Measurements from ENCODE around the gene POP5.
A peak's percentile ranks its signal among the peaks of the same experiment; 100 is the strongest.
"Not testable (repeated sequence)": the region's sequence is repeated elsewhere in the genome, so short reads cannot be mapped to it uniquely, and the experiment has no call there.

Gene POP5

DNA sequence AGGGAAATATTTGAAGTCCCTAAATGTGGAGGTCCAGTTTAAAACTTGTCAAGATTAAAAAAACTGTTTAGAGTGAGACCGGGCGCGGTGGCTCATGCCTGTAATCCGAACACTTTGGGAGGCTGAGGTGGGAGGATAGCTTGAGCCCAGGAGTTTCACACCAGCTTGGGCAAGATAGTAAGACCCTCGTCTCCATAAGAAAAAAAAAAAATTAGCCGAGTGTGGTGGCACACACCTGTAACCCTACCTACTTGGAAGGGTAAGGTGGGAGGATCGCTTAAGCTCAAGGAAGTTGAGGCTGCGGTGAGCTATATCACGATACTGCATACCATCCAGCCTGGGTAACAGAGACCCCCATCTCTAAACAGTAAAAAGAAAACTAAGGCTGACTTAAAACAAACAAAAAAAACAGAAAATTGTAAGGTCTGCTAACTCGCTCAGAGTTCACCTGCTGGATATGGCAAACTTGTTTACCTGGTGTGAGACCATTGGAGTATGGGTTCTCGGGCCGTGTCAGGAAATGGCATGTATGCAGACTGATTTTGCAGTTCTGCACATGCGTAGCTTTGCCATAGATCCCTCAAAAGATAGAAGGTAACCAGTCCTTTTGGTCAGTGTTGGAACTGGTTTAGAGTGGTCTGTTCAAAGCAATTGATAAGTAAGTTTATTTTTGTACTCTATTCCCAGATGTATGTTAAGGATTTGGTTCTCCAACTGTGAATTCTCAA lies 45.0 kb downstream of the POP5 start:
- DNase-seq, result no peak

DNA sequence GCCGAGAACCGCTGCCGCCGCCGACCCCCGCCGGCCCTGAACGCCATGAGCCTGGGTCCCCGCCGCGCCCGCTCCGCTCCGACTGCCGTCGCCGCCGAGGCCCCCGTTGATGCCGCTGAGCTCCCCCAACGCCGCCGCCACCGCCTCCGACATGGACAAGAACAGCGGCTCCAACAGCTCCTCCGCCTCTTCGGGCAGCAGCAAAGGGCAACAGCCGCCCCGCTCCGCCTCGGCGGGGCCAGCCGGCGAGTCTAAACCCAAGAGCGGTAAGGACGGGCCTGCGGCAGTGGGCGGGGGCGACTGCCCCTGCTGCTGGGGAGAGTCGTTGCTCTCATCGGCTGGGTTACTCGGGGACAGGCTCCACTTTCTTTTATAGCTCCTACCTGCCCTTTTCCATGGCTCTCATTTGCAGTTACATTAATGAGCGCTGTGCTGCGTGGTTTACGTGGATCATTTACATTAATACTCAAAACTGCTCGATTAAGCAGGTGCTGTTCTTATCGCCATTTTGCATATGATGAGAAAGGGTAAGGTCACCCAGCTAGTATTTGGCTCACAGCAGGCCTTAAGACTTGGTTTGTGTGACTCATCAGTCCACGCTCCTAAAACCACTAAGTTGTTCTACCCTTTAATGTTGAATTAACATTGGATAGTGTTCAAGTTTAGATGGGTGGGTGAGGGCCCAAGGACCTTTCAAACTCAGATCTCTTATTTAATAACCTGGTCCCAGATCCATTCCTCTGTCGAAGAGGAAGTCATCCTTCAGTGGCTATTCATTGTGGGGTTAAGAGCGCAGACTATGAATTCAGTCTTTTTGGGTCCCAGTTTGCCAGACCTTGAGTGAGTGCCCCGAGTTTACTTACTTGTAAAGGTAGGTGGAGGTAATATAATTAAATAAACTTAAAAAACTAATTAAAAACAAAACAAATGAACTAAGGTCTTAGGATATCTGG lies 46.2 kb downstream of the POP5 start:
- no peak for DNase-seq

DNA sequence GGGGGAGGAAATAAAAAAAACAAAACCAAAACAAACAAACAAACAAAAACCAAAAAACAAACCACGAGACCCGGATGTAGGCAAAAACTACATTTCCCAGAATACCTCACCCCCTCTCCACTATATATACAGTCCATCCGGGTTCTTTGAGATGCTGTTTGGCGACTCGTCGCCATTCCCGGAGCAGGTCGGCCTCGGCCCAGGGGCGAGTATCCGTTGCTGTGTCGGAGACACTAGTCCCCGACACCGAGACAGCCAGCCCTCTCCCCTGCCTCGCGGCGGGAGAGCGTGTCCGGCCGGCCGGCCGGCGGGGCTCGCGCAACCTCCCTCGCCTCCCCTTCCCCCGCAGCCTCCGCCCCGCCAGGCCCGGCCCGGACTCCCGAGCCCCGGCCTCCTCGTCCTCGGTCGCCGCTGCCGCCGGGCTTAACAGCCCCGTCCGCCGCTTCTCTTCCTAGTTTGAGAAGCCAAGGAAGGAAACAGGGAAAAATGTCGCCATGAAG lies 46.9 kb downstream of the POP5 start, which contains the start of gene RNF10:
TSS of gene RNF10 (plus strand) at position 154 of the 500 bp plus-strand sequence. CDS start 456 bp downstream, outside the sequence.
- peak; percentile 87 for DNase-seq

DNA sequence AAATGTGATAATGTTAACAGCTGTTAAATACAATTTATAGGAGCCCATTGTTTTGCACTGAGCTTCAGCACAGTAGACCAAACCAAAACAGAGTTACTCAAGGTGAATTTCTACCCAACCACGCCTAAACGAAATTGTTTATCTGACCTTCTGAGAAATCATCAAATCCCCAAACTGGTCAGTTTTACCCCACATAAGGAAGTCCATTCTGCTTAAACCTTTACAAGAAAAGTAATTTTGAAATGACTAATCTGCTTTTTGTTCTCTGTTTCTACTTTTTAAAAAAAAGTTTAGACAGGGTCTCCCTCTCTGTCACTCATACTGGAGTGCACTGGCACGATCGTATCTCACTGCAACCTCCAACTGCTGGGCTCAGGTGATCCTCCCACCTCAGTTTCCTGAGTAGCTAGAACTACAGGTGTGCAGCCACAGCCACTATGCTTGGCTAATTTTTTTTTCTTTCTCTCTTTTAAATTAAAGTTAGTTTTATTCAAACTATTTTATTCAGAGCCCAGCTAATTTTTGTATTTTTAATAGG lies 48.4 kb downstream of the POP5 start:
- DNase-seq, result no peak

DNA sequence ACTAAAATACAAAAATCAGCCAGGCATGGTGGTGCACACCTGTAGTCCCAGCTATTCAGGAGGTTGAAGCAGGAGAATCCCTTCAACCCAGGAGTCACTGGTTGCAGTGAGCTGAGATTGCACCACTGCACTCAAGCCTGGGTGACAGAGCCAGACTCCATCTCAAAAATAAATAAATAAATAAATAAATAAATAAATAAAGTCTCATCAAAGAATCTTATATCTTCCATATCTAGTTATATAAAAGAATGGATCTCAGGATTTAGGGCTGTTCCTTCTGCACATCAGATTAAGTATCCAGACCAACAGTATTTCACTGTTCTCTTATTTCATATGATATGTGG lies 50.8 kb downstream of the POP5 start:
- DNase-seq, result not testable (repeated sequence)

DNA sequence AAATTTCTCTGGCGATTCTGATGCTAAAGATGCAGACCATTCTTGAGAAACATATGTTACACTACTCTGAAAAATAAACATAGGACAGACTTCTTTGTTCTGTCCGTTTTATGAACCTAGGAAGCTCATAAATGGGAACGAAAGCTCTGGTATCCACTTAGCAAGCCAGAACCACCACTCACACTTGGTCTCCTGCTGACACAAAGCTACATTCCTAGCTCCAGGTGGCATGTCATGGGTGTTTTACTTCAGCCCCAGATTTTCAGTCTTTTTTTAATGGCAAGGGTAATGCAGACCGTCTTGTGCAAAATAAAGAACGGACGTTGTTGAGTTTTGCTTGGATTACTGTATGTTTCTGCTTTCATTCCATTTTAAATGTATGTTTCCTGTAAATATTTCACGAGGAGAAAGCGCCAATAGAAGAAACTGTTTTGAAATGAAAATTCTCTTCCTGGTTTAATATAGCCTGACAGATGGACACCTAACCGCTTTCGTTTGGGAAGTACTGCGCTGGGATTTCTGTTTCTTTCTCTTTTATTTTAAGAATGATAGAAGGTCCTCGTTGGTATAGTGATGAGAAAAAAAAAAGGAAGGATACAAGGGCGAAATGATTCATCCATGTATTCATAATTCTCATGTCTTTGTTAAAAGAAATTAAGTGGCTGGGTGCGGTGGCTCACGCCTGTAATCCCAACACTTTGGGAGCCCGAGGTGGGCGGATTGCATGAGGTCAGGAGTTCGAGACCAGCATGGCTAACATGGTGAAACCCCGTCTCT lies 51.4 kb downstream of the POP5 start:
- DNase-seq, result no peak

GRCh38 chr12:120528861-120529525 lies 52.2 kb downstream of the POP5 start, which contains the start of gene COQ5:
Gene COQ5, minus strand, starts transcription at chr12:120529158. Its CDS starts 17 bp downstream, at chr12:120529141.
- peak; percentile 73 for DNase-seq

All from NCI-H1436 (cell line).